Ishikawa (cell line): ENCODE results near the gene SPEM1.

Experiments used
- CEBPB ChIP-seq: IDR thresholded peaks from 2 replicates; pipeline ENCODE4 v1.6.1; 2012
- CREB1 ChIP-seq: IDR thresholded peaks from 2 replicates; pipeline ENCODE4 v1.6.1; 2012; ENCODE audit warnings: low read depth
- EGR1 ChIP-seq: IDR thresholded peaks from 2 replicates; pipeline ENCODE4 v1.6.1; 2012
- EP300 ChIP-seq: IDR thresholded peaks from 2 replicates; pipeline ENCODE4 v1.6.1; 2012; ENCODE audit warnings: borderline replicate concordance
- FOXM1 ChIP-seq: IDR thresholded peaks from 2 replicates; pipeline ENCODE4 v1.6.1; 2012; ENCODE audit warnings: low read depth, borderline replicate concordance
- NFIC ChIP-seq: IDR thresholded peaks from 2 replicates; pipeline ENCODE4 v1.6.1; 2012
- RAD21 ChIP-seq: IDR thresholded peaks from 2 replicates; pipeline ENCODE4 v1.6.1; 2012; ENCODE audit warnings: low read depth
- TAF1 ChIP-seq: IDR thresholded peaks from 2 replicates; pipeline ENCODE4 v1.6.1; 2012; ENCODE audit warnings: low read depth, mild to moderate bottlenecking
- TCF12 ChIP-seq: IDR thresholded peaks from 2 replicates; pipeline ENCODE4 v1.6.1; 2012; ENCODE audit warnings: low read depth
- TEAD4 ChIP-seq: IDR thresholded peaks from 2 replicates; pipeline ENCODE4 v1.6.1; 2012
- YY1 ChIP-seq: IDR thresholded peaks from 2 replicates; pipeline ENCODE4 v1.6.1; 2012; ENCODE audit warnings: low read depth
- ZBTB7A ChIP-seq: IDR thresholded peaks from 2 replicates; pipeline ENCODE4 v1.6.1; 2012; ENCODE audit warnings: low read depth
- TF ChIP-seq, protein P1 (sequence below): IDR thresholded peaks from 2 replicates; pipeline ENCODE4 v1.6.1; 2012
- TF ChIP-seq, protein P2 (sequence below): IDR thresholded peaks from 2 replicates; pipeline ENCODE4 v1.6.1; 2012
- TF ChIP-seq, protein P3 (sequence below): IDR thresholded peaks from 2 replicates; pipeline ENCODE4 v1.6.1; 2012; ENCODE audit warnings: low read depth, mild to moderate bottlenecking

Gene SPEM1, protein sequence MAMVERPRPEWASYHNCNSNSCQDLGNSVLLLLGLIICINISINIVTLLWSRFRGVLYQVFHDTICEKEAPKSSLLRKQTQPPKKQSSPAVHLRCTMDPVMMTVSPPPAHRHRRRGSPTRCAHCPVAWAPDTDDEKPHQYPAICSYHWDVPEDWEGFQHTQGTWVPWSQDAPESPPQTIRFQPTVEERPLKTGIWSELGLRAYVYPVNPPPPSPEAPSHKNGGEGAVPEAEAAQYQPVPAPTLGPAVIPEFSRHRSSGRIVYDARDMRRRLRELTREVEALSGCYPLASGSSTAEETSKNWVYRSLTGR

DNA sequence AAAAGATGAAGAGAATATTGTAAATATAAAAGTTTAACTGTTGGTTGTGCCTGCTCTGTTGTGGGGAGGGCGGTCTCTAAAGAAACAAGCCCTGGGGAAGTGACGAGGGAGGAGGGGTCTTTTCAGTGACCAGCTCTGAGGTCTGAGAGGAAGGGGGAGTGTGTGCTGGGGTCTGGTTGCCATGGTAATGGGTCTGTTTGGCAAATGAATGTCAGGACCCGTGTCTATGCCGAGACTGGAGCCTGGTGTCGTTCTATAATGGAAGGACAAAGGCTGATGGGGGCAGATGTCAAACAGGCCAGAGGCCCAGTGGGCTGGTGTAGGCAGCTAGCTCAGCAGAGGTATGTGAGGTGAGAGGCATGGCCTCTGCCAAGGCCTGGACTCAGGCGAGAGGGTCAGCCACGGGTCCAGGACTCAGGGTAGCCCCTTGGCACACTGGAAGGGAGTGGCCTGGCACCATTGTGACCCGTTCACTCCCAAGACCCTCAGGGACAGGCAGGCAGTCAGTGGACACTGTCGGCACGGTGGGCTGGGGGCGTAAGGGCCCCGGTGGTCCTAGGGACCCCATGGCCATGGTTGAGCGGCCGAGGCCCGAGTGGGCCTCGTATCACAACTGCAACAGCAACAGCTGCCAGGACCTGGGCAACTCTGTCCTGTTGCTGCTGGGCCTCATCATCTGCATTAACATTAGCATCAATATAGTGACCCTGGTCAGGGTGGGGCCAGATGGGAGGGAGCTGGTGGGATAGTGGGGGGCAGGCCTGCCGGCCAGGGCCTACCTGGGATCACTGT, at the start of gene SPEM1:
Gene SPEM1, plus strand, starts transcription at position 506 of the 792 bp plus-strand sequence. Its CDS starts 61 bp downstream, at position 567.
- no peak for TF ChIP-seq CREB1
- TF ChIP-seq, protein P1, sequence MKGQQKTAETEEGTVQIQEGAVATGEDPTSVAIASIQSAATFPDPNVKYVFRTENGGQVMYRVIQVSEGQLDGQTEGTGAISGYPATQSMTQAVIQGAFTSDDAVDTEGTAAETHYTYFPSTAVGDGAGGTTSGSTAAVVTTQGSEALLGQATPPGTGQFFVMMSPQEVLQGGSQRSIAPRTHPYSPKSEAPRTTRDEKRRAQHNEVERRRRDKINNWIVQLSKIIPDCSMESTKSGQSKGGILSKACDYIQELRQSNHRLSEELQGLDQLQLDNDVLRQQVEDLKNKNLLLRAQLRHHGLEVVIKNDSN = no peak
- TF ChIP-seq, protein P2, sequence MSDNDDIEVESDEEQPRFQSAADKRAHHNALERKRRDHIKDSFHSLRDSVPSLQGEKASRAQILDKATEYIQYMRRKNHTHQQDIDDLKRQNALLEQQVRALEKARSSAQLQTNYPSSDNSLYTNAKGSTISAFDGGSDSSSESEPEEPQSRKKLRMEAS = no peak
- no peak for TF ChIP-seq TAF1
- no peak for TF ChIP-seq NFIC
- TF ChIP-seq EP300 = no peak
- TF ChIP-seq CEBPB = no peak
- no peak for TF ChIP-seq RAD21
- no peak for TF ChIP-seq ZBTB7A
- no peak for TF ChIP-seq EGR1
- TF ChIP-seq TCF12 = no peak
- TF ChIP-seq YY1 = no peak
- no peak for TF ChIP-seq FOXM1
- TF ChIP-seq, protein P3, sequence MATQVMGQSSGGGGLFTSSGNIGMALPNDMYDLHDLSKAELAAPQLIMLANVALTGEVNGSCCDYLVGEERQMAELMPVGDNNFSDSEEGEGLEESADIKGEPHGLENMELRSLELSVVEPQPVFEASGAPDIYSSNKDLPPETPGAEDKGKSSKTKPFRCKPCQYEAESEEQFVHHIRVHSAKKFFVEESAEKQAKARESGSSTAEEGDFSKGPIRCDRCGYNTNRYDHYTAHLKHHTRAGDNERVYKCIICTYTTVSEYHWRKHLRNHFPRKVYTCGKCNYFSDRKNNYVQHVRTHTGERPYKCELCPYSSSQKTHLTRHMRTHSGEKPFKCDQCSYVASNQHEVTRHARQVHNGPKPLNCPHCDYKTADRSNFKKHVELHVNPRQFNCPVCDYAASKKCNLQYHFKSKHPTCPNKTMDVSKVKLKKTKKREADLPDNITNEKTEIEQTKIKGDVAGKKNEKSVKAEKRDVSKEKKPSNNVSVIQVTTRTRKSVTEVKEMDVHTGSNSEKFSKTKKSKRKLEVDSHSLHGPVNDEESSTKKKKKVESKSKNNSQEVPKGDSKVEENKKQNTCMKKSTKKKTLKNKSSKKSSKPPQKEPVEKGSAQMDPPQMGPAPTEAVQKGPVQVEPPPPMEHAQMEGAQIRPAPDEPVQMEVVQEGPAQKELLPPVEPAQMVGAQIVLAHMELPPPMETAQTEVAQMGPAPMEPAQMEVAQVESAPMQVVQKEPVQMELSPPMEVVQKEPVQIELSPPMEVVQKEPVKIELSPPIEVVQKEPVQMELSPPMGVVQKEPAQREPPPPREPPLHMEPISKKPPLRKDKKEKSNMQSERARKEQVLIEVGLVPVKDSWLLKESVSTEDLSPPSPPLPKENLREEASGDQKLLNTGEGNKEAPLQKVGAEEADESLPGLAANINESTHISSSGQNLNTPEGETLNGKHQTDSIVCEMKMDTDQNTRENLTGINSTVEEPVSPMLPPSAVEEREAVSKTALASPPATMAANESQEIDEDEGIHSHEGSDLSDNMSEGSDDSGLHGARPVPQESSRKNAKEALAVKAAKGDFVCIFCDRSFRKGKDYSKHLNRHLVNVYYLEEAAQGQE = no peak
- no peak for TF ChIP-seq TEAD4

DNA sequence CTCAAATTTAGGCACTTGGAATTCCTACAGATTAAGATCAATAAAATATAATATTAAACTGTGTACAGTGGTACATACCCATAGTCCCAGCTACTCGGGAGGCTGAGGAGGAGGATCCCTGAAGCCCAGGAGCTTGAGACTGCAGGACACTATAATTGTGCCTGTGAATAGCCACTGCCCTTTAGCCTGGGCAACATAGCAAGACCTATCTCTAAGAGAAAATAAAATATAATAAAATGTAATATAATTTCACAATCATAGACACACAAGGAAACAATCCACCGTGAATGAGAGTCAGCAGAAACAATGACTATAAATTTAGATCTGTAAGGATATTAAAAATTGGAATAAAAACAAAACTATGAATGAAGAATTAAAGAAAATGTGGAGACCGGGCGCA, 49.3 kb upstream of the SPEM1 start:
- TF ChIP-seq, protein P3 = no peak

DNA sequence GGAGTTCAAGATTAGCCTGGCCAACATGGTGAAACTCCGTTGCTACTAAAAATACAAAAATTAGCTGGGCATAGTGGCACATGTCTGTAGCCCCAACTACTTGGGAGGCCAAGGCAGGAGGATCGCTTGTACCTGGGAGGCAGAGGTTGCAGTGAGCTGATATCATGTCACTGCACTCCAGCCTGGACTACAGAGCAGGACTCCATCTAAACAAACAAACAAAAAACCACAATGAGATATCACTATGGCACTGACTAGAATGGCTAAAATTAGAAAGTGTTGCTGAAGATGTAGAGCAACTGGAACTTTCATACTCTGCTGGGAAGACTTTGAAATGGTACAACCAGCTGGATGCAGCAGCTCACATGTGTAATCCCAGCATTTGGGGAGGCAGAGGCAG, 45.8 kb upstream of the SPEM1 start:
- TF ChIP-seq TCF12 = no peak
- TF ChIP-seq RAD21 = no peak
- TF ChIP-seq CREB1 = no peak
- TF ChIP-seq TAF1 = no peak
- TF ChIP-seq CEBPB = no peak
- TF ChIP-seq EP300 = no peak
- TF ChIP-seq YY1 = no peak
- TF ChIP-seq TEAD4 = no peak
- TF ChIP-seq, protein P3 = no peak
- TF ChIP-seq EGR1 = no peak
- TF ChIP-seq FOXM1 = no peak
- no peak for TF ChIP-seq ZBTB7A
- no peak for TF ChIP-seq NFIC

DNA sequence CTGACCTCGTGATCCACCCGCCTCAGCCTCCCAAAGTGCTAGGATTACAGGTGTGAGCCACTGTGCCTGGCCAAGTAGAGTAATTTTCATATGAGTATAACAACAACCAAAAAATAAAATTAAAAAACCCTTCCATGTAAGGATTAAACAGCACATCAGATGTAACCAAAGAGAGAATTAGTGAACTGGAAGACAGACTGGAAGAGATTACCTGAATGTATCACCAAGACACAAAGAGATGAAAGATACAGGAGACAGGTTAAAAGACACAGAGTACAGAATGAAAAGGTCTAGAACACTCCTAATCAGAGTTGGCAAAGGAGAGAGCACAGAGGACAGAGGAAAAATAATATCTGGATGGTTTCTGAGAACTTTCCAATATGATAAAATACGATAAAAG, 41.0 kb upstream of the SPEM1 start:
- TF ChIP-seq EGR1 (no peak), ZBTB7A (no peak), CREB1 (no peak), TAF1 (no peak), CEBPB (no peak), TCF12 (no peak), TEAD4 (no peak), YY1 (no peak), NFIC (no peak), EP300 (no peak), RAD21 (no peak)
- TF ChIP-seq, protein P3 = no peak
- TF ChIP-seq, protein P1 = no peak
